GM12891 (cell line): ENCODE measurements around the gene SRL.

Source experiments
- POLR2A ChIP-seq: IDR thresholded peaks from 2 replicates; pipeline ENCODE4 v1.6.1; 2011; ENCODE audit warnings: low read depth, low read length, control low read depth
- POLR2AphosphoS5 ChIP-seq: IDR thresholded peaks from 2 replicates; pipeline ENCODE4 v1.6.1; 2011; ENCODE audit warnings: low read depth, low read length, control low read depth

DNA sequence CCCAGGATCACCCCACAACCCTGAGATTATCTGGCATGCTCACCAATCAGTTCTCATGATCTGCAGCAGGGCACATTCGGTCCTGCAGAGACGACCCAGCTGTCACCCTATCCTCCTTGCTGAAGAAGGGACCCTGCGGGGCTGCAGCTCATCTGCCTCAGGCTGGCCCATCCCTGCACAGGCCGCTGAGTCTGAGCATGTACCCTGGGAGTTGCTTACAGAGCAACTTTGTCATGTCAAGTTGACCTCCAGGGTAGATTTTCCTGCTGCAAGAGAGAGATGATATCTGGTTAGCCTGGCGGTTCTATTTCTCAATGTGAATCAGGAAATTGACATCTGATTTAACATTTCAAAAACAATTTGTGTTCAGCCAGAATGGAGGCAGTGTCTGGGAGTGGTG lies 89.6 kb downstream of the SRL start:
- no peak for TF ChIP-seq POLR2AphosphoS5
- TF ChIP-seq POLR2A, result no peak
